H1 (cell line): ENCODE results near the gene CCDC137. TPM values are rescaled to one million over a fixed set of nuclear protein-coding genes. Genes with fewer than 3 reads are reported as not detected.

Source experiments
- CTCF ChIA-PET: fragments of 300-600 bp; sonication (Branson Sonifier 250); formaldehyde crosslinking; loops from one replicate; lab custom pipeline; 2021; ENCODE audit not compliant: partially characterized antibody; lab: Charles Lee
- POLR2A ChIA-PET: fragments of 300-600 bp; sonication (Branson Sonifier 250); formaldehyde crosslinking; loops from one replicate; lab custom pipeline; 2021; ENCODE audit warnings: inconsistent platforms; ENCODE audit not compliant: partially characterized antibody; lab: Charles Lee
- DNase-seq, 2 experiments: peaks; one replicate each; pipeline versions ENCODE4 v3.0.0 to v3.0.0-alpha.2; 2010 to 2022; ENCODE audit warnings: low spot score in 2 of 2, low read depth in 1 of 2, mixed read lengths in 1 of 2
- FAIRE-seq: peaks from 2 replicates; lab custom pipeline; 2011; peaks lifted over from hg19 to GRCh38; lab: Jason Lieb, UNC
- H2AFZ ChIP-seq: 2 replicates; pipeline ENCODE4 v1.8.1; 2012; ENCODE audit warnings: low read length, inconsistent platforms
- H2AK5ac ChIP-seq: 2 replicates; pipeline ENCODE4 v1.6.1; 2013; ENCODE audit warnings: low read depth, low read length
- H2BK120ac ChIP-seq: replicated peaks from 2 replicates; pipeline ENCODE3; 2013; ENCODE audit warnings: low read depth, low read length, inconsistent platforms
- H2BK12ac ChIP-seq: 2 replicates; pipeline ENCODE4 v1.6.1; 2013; ENCODE audit warnings: low read depth, low read length
- H2BK15ac ChIP-seq: 2 replicates; pipeline ENCODE4 v1.6.1; 2013; ENCODE audit warnings: low read length
- H2BK20ac ChIP-seq: 2 replicates; pipeline ENCODE4 v1.6.1; 2013; ENCODE audit warnings: low read length
- H2BK5ac ChIP-seq: 2 replicates; pipeline ENCODE4 v1.6.1; 2013; ENCODE audit warnings: low read depth, low read length
- H3K14ac ChIP-seq: 2 replicates; pipeline ENCODE4 v1.6.1; 2013; ENCODE audit warnings: inconsistent platforms; ENCODE audit not compliant: insufficient read length
- H3K18ac ChIP-seq: 2 replicates; pipeline ENCODE4 v1.6.1; 2013; ENCODE audit warnings: low read length; ENCODE audit errors: extremely low read depth
- H3K23ac ChIP-seq: 2 replicates; pipeline ENCODE4 v1.6.1; 2013; ENCODE audit warnings: inconsistent platforms; ENCODE audit not compliant: insufficient read length
- H3K23me2 ChIP-seq: 2 replicates; pipeline ENCODE4 v1.6.1; 2013; ENCODE audit warnings: low read depth, low read length
- H3K27ac ChIP-seq: 2 replicates; pipeline ENCODE4 v1.6.1; 2011; ENCODE audit warnings: low read depth, low read length, inconsistent platforms
- H3K27me3 ChIP-seq, 4 experiments: replicated peaks in 1 of 4; 1 replicate in 1 of 4; 2 replicates in 3 of 4; pipeline versions ENCODE4 v1.6.1 to v1.8.1; 2011 to 2013; ENCODE audit warnings: low read length in 3 of 4, mild to moderate bottlenecking in 3 of 4, inconsistent platforms in 2 of 4, mixed read lengths in 2 of 4, moderate library complexity in 1 of 4; ENCODE audit not compliant: control insufficient read depth in 3 of 4, insufficient read depth in 3 of 4; ENCODE audit errors: extremely low read depth in 1 of 4
- H3K36me3 ChIP-seq, 4 experiments: 2 replicates each; pipeline versions ENCODE4 v1.6.1 to v1.8.1; 2011 to 2013; ENCODE audit warnings: mild to moderate bottlenecking in 4 of 4, low read length in 3 of 4, moderate library complexity in 2 of 4, control low read depth in 1 of 4, inconsistent platforms in 1 of 4; ENCODE audit not compliant: insufficient read depth in 4 of 4, control insufficient read depth in 2 of 4
- H3K4ac ChIP-seq: replicated peaks from 2 replicates; pipeline ENCODE3; 2013; ENCODE audit warnings: low read length, low read depth, mixed read lengths, inconsistent platforms; ENCODE audit not compliant: insufficient read length
- H3K4me1 ChIP-seq, 4 experiments: replicated peaks in 1 of 4; 1 replicate in 1 of 4; 2 replicates in 3 of 4; pipeline versions ENCODE4 v1.6.1 to v1.8.1; 2011 to 2013; ENCODE audit warnings: low read length in 3 of 4, inconsistent platforms in 2 of 4, mixed read lengths in 1 of 4; ENCODE audit not compliant: insufficient read depth in 4 of 4, control insufficient read depth in 3 of 4
- H3K4me2 ChIP-seq, 2 experiments: 2 replicates each; pipeline versions ENCODE4 v1.6.1 to v1.8.1; 2011 to 2013; ENCODE audit warnings: low read depth in 2 of 2, low read length in 2 of 2, control low read depth in 1 of 2, inconsistent platforms in 1 of 2, mild to moderate bottlenecking in 1 of 2; ENCODE audit not compliant: insufficient read depth in 1 of 2
- H3K4me3 ChIP-seq, 4 experiments: fragments of 200-600, 300-600 bp in 1 of 4; sonication (generic), shearing (Covaris generic), sonication (Bioruptor Twin) in 1 of 4; 2 replicates each; pipeline versions ENCODE4 v1.5.1 to v1.8.1; 2011 to 2016; ENCODE audit warnings: low read length in 4 of 4, low read depth in 3 of 4, control low read depth in 2 of 4, inconsistent platforms in 2 of 4, mild to moderate bottlenecking in 2 of 4, mixed read lengths in 1 of 4, moderate library complexity in 1 of 4; ENCODE audit not compliant: insufficient read depth in 2 of 4; ENCODE audit errors: extremely low read depth in 1 of 4
- H3K56ac ChIP-seq: replicated peaks from 2 replicates; pipeline ENCODE3; 2013; ENCODE audit warnings: low read depth, mild to moderate bottlenecking, mixed read lengths, low read length, inconsistent platforms; ENCODE audit not compliant: insufficient read length
- H3K79me1 ChIP-seq: 2 replicates; pipeline ENCODE4 v1.6.1; 2013; ENCODE audit warnings: low read depth, low read length, control low read depth
- H3K79me2 ChIP-seq, 2 experiments: 2 replicates each; pipeline versions ENCODE4 v1.6.1 to v1.8.1; 2012 to 2013; ENCODE audit warnings: low read length in 2 of 2, mild to moderate bottlenecking in 2 of 2, inconsistent platforms in 1 of 2; ENCODE audit not compliant: insufficient read depth in 2 of 2, control insufficient read depth in 1 of 2
- H3K9ac ChIP-seq, 4 experiments: replicated peaks in 1 of 4; 1 replicate in 1 of 4; 2 replicates in 3 of 4; pipeline versions ENCODE4 v1.6.1 to v1.8.1; 2011 to 2013; ENCODE audit warnings: low read depth in 3 of 4, low read length in 3 of 4, control low read depth in 2 of 4, mild to moderate bottlenecking in 2 of 4, moderate library complexity in 2 of 4, inconsistent platforms in 1 of 4; ENCODE audit errors: extremely low read depth in 1 of 4
- H3K9me3 ChIP-seq, 2 experiments: 2 replicates each; pipeline versions ENCODE4 v1.6.1 to v1.8.1; 2012 to 2013; ENCODE audit warnings: mild to moderate bottlenecking in 2 of 2, moderate library complexity in 2 of 2, control low read depth in 1 of 2, inconsistent platforms in 1 of 2, low read depth in 1 of 2, low read length in 1 of 2, mixed read lengths in 1 of 2; ENCODE audit not compliant: insufficient read depth in 2 of 2
- H4K20me1 ChIP-seq, 2 experiments: replicated peaks in 1 of 2; 2 replicates each; pipeline versions ENCODE3 to v1.8.1; 2011 to 2013; ENCODE audit warnings: inconsistent platforms in 2 of 2, low read length in 2 of 2, mild to moderate bottlenecking in 1 of 2; ENCODE audit not compliant: insufficient read depth in 2 of 2, control insufficient read depth in 1 of 2
- H4K5ac ChIP-seq: 2 replicates; pipeline ENCODE4 v1.6.1; 2013; ENCODE audit warnings: low read length, low read depth, mixed read lengths, inconsistent platforms; ENCODE audit not compliant: insufficient read length
- H4K8ac ChIP-seq: 2 replicates; pipeline ENCODE4 v1.8.0; 2013; ENCODE audit warnings: mild to moderate bottlenecking, moderate library complexity, low read length, inconsistent platforms; ENCODE audit not compliant: insufficient read depth; ENCODE audit errors: extremely low read depth
- H4K91ac ChIP-seq: replicated peaks from 2 replicates; pipeline ENCODE3; 2013; ENCODE audit warnings: low read length, mixed read lengths, inconsistent platforms; ENCODE audit not compliant: insufficient read length
- ASH2L ChIP-seq: fragments of 200-600, 300-600 bp; sonication (generic); IDR thresholded peaks from one replicate; pipeline ENCODE4 v1.7.1; 2017; ENCODE audit warnings: low read length
- BCL11A ChIP-seq, 2 experiments: IDR thresholded peaks; one replicate each; pipeline ENCODE4 v1.6.1; 2011; ENCODE audit warnings: low read depth in 2 of 2, low read length in 2 of 2, mild to moderate bottlenecking in 2 of 2
- CREB1 ChIP-seq: IDR thresholded peaks from 2 replicates; pipeline ENCODE4 v1.6.1; 2012; ENCODE audit warnings: inconsistent platforms
- GABPA ChIP-seq: IDR thresholded peaks from 2 replicates; pipeline ENCODE4 v1.6.1; 2011; ENCODE audit warnings: mild to moderate bottlenecking, low read length, moderate library complexity, borderline replicate concordance; ENCODE audit not compliant: insufficient read depth
- KDM5A ChIP-seq: fragments of 200-600 bp; IDR thresholded peaks from 2 replicates; pipeline ENCODE4 v1.7.1; 2012; ENCODE audit warnings: mild to moderate bottlenecking, low read length, inconsistent platforms, mixed read lengths
- MAFK ChIP-seq: IDR thresholded peaks from 2 replicates; pipeline ENCODE4 v1.6.1; 2012; ENCODE audit warnings: low read depth, mild to moderate bottlenecking, improper control_type of control experiment, low read length
- NANOG ChIP-seq: IDR thresholded peaks from 2 replicates; pipeline ENCODE4 v1.6.1; 2011; ENCODE audit warnings: low read length, low read depth, mild to moderate bottlenecking, inconsistent platforms; ENCODE audit not compliant: insufficient read depth, poor library complexity, severe bottlenecking
- PHF8 ChIP-seq: fragments of 200-600 bp; sonication (generic); conservative IDR thresholded peaks from 2 replicates; pipeline ENCODE4 v1.7.1; 2012; ENCODE audit warnings: low read depth, mild to moderate bottlenecking, inconsistent platforms, low read length, moderate library complexity
- POLR2A ChIP-seq, 2 experiments: IDR thresholded peaks; 1 replicate in 1 of 2; 2 replicates in 1 of 2; pipeline ENCODE4 v1.6.1; 2011; ENCODE audit warnings: low read depth in 2 of 2, low read length in 2 of 2, mild to moderate bottlenecking in 2 of 2; ENCODE audit errors: control extremely low read depth in 1 of 2
- RBBP5 ChIP-seq: IDR thresholded peaks from 2 replicates; pipeline ENCODE4 v1.7.1; 2012; ENCODE audit warnings: low read depth, mild to moderate bottlenecking, inconsistent platforms, low read length, moderate library complexity, borderline replicate concordance
- RFX5 ChIP-seq: IDR thresholded peaks from 2 replicates; pipeline ENCODE4 v1.6.1; 2011; ENCODE audit warnings: low read depth, low read length, improper control_type of control experiment, borderline replicate concordance
- RXRA ChIP-seq: IDR thresholded peaks from 2 replicates; pipeline ENCODE4 v1.6.1; 2011; ENCODE audit warnings: low read depth, mild to moderate bottlenecking, low read length, moderate library complexity; ENCODE audit not compliant: insufficient read depth
- SP1 ChIP-seq: IDR thresholded peaks from 2 replicates; pipeline ENCODE4 v1.6.1; 2011; ENCODE audit warnings: low read depth, low read length
- ZNF274 ChIP-seq: IDR thresholded peaks from 2 replicates; pipeline ENCODE4 v1.7.0; 2012; ENCODE audit warnings: low read length, borderline replicate concordance; ENCODE audit errors: extremely low read depth
- WGBS, 2 experiments: shearing (Covaris generic) in 1 of 2; methylation state at CpG; one replicate each; pipeline versions ENCODE4 v1.1.6 to v1.1.7; 2013 to 2015; ENCODE audit warnings: low lambda C conversion rate in 2 of 2, mixed read lengths in 2 of 2, inconsistent platforms in 1 of 2, low coverage in 1 of 2, missing lambda C conversion rate in 1 of 2; ENCODE audit not compliant: insufficient replicate concordance in 2 of 2, insufficient coverage in 1 of 2, insufficient read length in 1 of 2; ENCODE audit errors: extremely low coverage in 1 of 2, missing lambda C conversion rate in 1 of 2; 5-methylcytosine and 5-hydroxymethylcytosine counted together
- polyA plus RNA-seq, 7 experiments: library from polyadenylated mRNA; depleted of rRNA in 3 of 7; stranded (reverse) in 5 of 7; unstranded in 2 of 7; fragments of >200 nt in 5 of 7; fragments of 200-250 nt in 2 of 7; gene quantifications; 1 replicate in 5 of 7; 2 replicates in 1 of 7; 4 replicates in 1 of 7; pipeline versions ENCODE4 v1.2.1 to v1.2.3, GENCODE V29; 2011 to 2013; ENCODE audit warnings: missing spikeins in 2 of 7, mixed read lengths in 2 of 7
- total RNA-seq: library from RNA; stranded (reverse); fragmentation: NEBNext Ultra II Directional; extraction: Animal tissue kit (Norgen Biotek cat#: 25700); gene quantifications from 2 replicates; pipeline ENCODE4 v1.2.1, GENCODE V29; 2021

The CCDC137 gene
- total and polyA plus RNA-seq, 2 of the 8 experiments (the other 6 are each of a cell fraction or from before 2014, with no cell fraction given) = 17.6 to 38.6 TPM

DNA sequence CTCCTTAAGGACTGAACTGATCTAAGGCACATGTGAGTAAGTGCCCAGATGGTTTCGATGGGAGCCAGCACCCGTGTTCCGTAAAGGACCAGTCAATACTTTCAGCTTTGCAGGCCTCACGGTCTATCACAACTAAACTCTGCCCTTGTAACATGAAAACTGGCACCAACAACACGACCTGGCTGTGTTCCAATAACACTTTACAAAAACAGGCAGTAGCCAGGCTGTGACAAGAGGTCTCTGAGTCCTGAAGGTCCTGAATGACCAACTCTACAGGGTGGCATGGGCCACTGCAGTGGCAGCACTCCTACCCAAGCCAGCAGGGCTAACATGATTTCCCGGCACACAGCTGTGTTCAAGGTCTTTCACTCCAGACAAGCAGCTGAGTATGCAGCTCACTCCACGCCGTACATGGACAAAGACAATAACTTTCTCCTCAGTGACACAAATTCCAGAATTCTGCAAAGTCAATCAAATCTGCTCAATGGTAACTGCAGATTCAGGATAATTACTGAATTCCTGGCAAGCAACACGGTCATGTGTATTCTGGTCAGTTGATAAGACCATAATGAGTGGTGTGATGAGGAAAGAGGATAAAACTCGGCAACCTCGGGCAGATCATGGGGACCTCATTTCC is 44.9 kb upstream of the CCDC137 start:
- Histone ChIP-seq H3K9me3 (no peaks in the 10 kb centered on the region; a peak in 1 of 4 replicates), H3K27me3 (no peaks in the 10 kb centered on the region), H2AK5ac (no peak overlapping the region), H2AFZ (no peak overlapping the region), H3K27ac (no peak overlapping the region), H3K23me2 (no peaks in the 10 kb centered on the region), H2BK20ac (no peak overlapping the region), H3K79me2 (peaks cover 4 to 7% of the 10 kb centered on the region in 2 experiments; a peak in 3 of 4 replicates), H3K36me3 (peaks cover 27 to 78% (median 52%) of the 10 kb centered on the region in 4 experiments), H3K18ac (no peak overlapping the region), H4K91ac (no peak overlapping the region), H3K4me1 (no peaks in the 10 kb centered on the region), H3K56ac (no peak overlapping the region), H4K20me1 (peaks cover 4 to 14% of the 10 kb centered on the region in 2 experiments), H3K4me3 (no peak overlapping the region), H3K14ac (no peak overlapping the region), H3K4me2 (no peak overlapping the region), H2BK15ac (no peak overlapping the region), H3K9ac (no peak overlapping the region), H3K23ac (no peak overlapping the region), H3K4ac (no peak overlapping the region), H4K8ac (no peak overlapping the region), H2BK5ac (no peak overlapping the region), H4K5ac (no peak overlapping the region), H3K79me1 (peaks cover 12% of the 10 kb centered on the region), H2BK12ac (no peak overlapping the region), H2BK120ac (no peak overlapping the region)
- FAIRE-seq (no peak), DNase-seq (no peak)
- TF ChIP-seq ASH2L (no peak), RFX5 (no peak), GABPA (no peak), RXRA (no peak), NANOG (no peak), RBBP5 (no peak), PHF8 (no peak), POLR2A (IDR thresholded peaks at IDR 0.05; ENCODE audit: control extremely low read depth in 1 of 2, low read depth in 2 of 2, low read length in 2 of 2) (no peak), MAFK (no peak), ZNF274 (no peak), KDM5A (no peak), BCL11A (IDR thresholded peaks at IDR 0.05; ENCODE audit: low read depth in 2 of 2, low read length in 2 of 2) (no peak), SP1 (no peak), CREB1 (no peak)
- ChIA-PET CTCF (interaction anchor here (2.0 to 2.4 kb wide), 2 partner anchors 14 to 20 kb away, joined by 11 to 12 read pairs; no protein-coding TSS in a partner anchor), POLR2A (interaction anchor here (0.8 to 1.5 kb wide), 4 partner anchors 14 to 54 kb away, joined by 3 to 4 read pairs (median 3); no protein-coding TSS in a partner anchor)
- WGBS, 2 experiments = 95% methylated on average over 11 of the region's 11 CpGs; no CpG with 5 or more reads in 1 of the 2 experiments
